ENCODE results near the gene CAND1. TPM values are rescaled to one million over a fixed set of nuclear protein-coding genes. Genes with fewer than 3 reads are reported as not detected.

CAND1 gene
- total RNA-seq, 1 experiment from 2014 or later: 190 TPM

- intact Hi-C loops (cut with micrococcal nuclease; ENCODE audit: unreplicated experiment) (no loop called here), in situ Hi-C loops (cut with HindIII; ENCODE audit: low pct_unique_long_range_greater_than_20kb, low sequenced_read_pairs) (no loop called here)
- DNase-seq (ENCODE audit: low read depth, low spot score) (no peak), ATAC-seq (peak; percentile 50)
- peaks cover 6% of the 10 kb centered on the region; the same call in 1 of the 2 replicates for H3K36me3 ChIP-seq (ENCODE audit: control insufficient read depth, insufficient read depth, low read length)
- H3K4me3 ChIP-seq (ENCODE audit: low read depth in 2 of 2, low read length in 2 of 2): peak overlapping the region; percentile 92 to 95
- no TSS peak for BruUV-seq (replicated peaks)
- ChIA-PET CTCF (interaction anchor here (0.6 to 0.7 kb wide), 2 partner anchors 48 to 208 kb away, joined by 3 read pairs; no protein-coding TSS in a partner anchor), POLR2A (interaction anchor here (0.5 to 1.2 kb wide), 4 partner anchors 185 to 1508 kb away, joined by 3 to 7 read pairs (median 5); no protein-coding TSS in a partner anchor)
- peak overlapping the region; percentile 98 for H3K27ac ChIP-seq (ENCODE audit: low read length)
- no peaks in the 10 kb centered on the region for H3K9me3 ChIP-seq (ENCODE audit: control insufficient read depth, insufficient read depth, low read depth, low read length)
- peaks cover 26% of the 10 kb centered on the region for H3K4me1 ChIP-seq (ENCODE audit: control insufficient read depth, insufficient read depth, low read length)
- TF ChIP-seq TCF7L2 (IDR thresholded peaks at IDR 0.05; ENCODE audit: low read depth, low read length) (peak; percentile 15; the same call in 1 of the 2 replicates), SIN3A (IDR thresholded peaks at IDR 0.05; ENCODE audit: borderline replicate concordance, insufficient read depth, low read depth, low read length) (0 out of 2 replicates have a peak, but pooled peaks have one; percentile 24), CTCF (IDR thresholded peaks at IDR 0.05) (no peak)
- no peaks in the 10 kb centered on the region for H3K27me3 ChIP-seq (ENCODE audit: control insufficient read depth, insufficient read depth, low read length)
Measured at GRCh38 chr12:67269633-67270573, 745 bp downstream of the CAND1 start.

GRCh38 chr12:67270622-67271021 is 1.5 kb downstream of the CAND1 start:
- Histone ChIP-seq H3K4me3 (ENCODE audit: low read depth in 2 of 2, low read length in 2 of 2) (peak overlapping the region; percentile 92 to 95), H3K9me3 (ENCODE audit: control insufficient read depth, insufficient read depth, low read depth, low read length) (no peaks in the 10 kb centered on the region), H3K27me3 (ENCODE audit: control insufficient read depth, insufficient read depth, low read length) (no peaks in the 10 kb centered on the region), H3K4me1 (ENCODE audit: control insufficient read depth, insufficient read depth, low read length) (peaks cover 33% of the 10 kb centered on the region), H3K27ac (ENCODE audit: low read length) (peak overlapping the region; percentile 98), H3K36me3 (ENCODE audit: control insufficient read depth, insufficient read depth, low read length) (peaks cover 6% of the 10 kb centered on the region; the same call in 1 of the 2 replicates)
- intact Hi-C loops (cut with micrococcal nuclease; ENCODE audit: unreplicated experiment) (no loop called here), in situ Hi-C loops (cut with HindIII; ENCODE audit: low pct_unique_long_range_greater_than_20kb, low sequenced_read_pairs) (no loop called here)
- POLR2A ChIA-PET: interaction anchor here (0.7 kb wide), 1 partner anchor 655 kb away, joined by 6 read pairs; no protein-coding TSS in a partner anchor
- BruUV-seq (replicated peaks): no TSS peak
- CTCF ChIA-PET: no interaction called here
- TF ChIP-seq TCF7L2 (IDR thresholded peaks at IDR 0.05; ENCODE audit: low read depth, low read length) (no peak), CTCF (IDR thresholded peaks at IDR 0.05) (no peak), POLR2AphosphoS5 (IDR thresholded peaks at IDR 0.05; ENCODE audit: low read depth, low read length) (no peak), REST (IDR thresholded peaks at IDR 0.05; ENCODE audit: insufficient read depth in 1 of 2, low read depth in 2 of 2, low read length in 1 of 2) (no peak), SIN3A (IDR thresholded peaks at IDR 0.05; ENCODE audit: borderline replicate concordance, insufficient read depth, low read depth, low read length) (no peak)
- no peak for DNase-seq (ENCODE audit: low read depth, low spot score)
- ATAC-seq: no peak
